ENCODE measurements around the gene MYBPC3.

DNA sequence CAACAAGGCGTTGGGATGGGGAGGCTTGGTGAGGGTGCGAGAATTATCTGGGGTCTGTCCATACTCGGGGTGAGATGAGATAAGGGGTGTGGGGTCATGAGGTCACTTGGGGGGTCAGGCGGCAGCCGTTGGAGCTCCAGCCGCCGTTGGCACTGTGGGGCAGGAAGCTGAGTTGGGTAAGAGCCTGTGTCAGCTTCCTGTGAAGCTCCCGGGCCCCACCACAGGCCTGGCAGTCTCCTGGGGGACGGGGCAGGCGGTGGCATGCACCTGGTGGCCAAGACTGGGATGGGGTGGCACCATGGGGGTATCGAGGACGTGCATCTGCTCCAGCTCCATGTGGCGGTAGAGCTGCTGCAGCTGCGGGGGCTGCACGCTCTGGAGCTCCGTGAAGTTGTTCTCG, 7.1 kb upstream of the MYBPC3 start:
- TF ChIP-seq POLR2A (IDR thresholded peaks at IDR 0.05) = no peak
- TF ChIP-seq, protein P1, sequence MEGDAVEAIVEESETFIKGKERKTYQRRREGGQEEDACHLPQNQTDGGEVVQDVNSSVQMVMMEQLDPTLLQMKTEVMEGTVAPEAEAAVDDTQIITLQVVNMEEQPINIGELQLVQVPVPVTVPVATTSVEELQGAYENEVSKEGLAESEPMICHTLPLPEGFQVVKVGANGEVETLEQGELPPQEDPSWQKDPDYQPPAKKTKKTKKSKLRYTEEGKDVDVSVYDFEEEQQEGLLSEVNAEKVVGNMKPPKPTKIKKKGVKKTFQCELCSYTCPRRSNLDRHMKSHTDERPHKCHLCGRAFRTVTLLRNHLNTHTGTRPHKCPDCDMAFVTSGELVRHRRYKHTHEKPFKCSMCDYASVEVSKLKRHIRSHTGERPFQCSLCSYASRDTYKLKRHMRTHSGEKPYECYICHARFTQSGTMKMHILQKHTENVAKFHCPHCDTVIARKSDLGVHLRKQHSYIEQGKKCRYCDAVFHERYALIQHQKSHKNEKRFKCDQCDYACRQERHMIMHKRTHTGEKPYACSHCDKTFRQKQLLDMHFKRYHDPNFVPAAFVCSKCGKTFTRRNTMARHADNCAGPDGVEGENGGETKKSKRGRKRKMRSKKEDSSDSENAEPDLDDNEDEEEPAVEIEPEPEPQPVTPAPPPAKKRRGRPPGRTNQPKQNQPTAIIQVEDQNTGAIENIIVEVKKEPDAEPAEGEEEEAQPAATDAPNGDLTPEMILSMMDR (IDR thresholded peaks at IDR 0.05) = no peak
